Activated CD4-positive, alpha-beta T cell treated with anti-CD3 and anti-CD28 coated beads, Interleukin-2, amount 50 U/mL, for 4 hours (primary cell): ENCODE results near the gene SRL.
"Not testable (repeated sequence)": the region's sequence is repeated elsewhere in the genome, so short reads cannot be mapped to it uniquely, and the experiment has no call there.

Experiments used
- DNase-seq, 2 experiments: peaks; one replicate each; pipeline ENCODE4 v3.0.0-alpha.2; 2020

Gene SRL

DNA sequence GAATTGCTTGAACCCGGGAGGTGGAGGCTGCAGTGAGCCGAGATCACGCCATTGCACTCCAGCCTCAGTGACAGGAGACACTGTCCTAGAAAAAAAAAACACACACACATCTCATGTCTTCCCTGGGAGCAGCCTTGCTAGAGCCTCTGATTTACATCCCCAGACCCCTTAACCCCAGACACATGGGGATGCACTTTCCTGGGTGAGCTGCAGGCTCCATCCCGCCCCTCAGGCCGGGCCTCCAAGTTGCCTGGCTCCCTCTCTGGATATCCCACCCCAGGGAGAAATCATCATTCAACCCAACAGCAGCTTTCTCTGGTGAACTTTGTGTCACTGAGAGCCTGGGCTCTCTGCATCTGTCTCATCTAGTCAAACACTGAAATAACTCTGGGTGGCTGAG, 21.5 kb downstream of the SRL start:
- DNase-seq: no peak

DNA sequence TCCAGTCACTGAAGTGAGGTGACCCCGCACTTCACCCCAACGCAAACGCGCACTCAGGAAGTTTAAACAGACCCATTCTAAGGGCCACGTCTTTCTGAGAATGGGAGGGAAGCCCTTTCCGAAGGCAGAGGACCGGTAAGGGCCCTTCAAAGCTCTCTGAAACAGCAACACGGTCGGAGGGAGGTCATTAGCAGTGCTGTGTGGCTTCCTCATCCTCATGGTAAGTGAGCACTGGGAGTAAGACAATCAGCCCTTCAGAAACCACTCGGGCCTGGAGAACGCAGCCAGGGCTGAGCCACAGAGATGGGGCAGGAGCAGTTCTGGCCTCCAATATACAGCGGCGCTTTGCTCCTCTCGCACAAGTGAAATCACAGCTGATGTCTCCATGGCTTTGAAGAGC, 23.7 kb downstream of the SRL start:
- DNase-seq: no peak

- no peak for DNase-seq
Observed at GRCh38 chr16:4217204-4218131, 24.4 kb downstream of the SRL start.

- DNase-seq: no peak
Observed at GRCh38 chr16:4216596-4216995, 25.3 kb downstream of the SRL start.

DNA sequence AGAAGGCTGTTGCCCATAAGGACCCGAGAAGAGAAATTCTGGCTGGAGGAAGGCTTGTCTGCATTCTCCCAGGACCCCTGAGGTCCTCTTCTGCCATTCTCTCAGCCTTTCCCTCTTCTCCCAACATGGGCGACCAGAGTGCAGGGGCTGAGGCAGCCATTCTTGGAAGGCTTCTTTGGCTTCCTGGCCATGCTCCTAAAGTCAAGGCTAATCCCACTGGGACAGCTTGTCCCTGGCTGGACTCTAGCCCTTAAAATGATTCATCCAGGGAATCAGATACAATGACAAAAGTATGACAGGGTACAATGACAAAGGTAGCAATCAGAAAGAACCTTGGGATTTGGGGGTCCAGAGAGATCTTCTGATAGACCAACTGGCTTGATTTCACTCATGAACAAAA, 26.8 kb downstream of the SRL start:
- no peak for DNase-seq

- DNase-seq: no peak
Observed at GRCh38 chr16:4214215-4214621, 27.7 kb downstream of the SRL start.

DNA sequence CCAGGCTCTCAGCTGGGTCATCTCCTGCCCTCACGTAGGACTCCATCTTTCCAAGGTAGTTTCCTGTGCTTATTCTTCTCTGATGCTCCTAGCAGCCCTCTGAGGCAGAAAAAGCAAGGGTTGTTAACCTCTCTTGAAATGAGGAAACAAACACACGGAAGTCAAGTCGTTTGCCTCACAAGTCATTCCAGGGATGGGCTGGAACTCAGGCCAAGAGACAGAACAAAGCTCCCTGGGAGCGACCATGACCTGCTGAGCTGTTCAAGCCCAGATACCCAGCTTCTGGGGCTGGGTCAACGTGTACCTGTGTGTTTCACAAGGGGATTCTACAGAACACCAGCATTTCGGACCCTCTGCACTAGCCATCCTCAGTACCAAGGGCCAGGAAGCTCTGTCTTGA, 28.1 kb downstream of the SRL start:
- no peak for DNase-seq

DNA sequence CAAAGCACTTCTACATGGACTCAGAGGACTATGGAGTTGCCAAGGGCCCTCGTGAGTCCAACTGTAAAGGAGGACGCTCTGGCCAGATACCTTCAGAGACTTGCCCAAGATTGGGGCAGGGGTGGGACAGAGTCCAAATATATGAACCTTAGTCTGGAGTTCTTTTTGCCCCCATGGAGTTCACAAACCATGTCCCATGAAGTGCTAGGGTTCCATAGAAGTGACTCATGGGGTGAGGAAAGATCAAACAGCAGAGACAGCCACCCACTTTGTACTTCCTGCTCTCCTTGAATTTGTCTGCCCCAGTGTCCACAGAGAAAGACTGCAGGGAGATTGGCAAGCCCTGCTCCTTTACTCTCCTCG, 29.0 kb downstream of the SRL start:
- no peak for DNase-seq

DNA sequence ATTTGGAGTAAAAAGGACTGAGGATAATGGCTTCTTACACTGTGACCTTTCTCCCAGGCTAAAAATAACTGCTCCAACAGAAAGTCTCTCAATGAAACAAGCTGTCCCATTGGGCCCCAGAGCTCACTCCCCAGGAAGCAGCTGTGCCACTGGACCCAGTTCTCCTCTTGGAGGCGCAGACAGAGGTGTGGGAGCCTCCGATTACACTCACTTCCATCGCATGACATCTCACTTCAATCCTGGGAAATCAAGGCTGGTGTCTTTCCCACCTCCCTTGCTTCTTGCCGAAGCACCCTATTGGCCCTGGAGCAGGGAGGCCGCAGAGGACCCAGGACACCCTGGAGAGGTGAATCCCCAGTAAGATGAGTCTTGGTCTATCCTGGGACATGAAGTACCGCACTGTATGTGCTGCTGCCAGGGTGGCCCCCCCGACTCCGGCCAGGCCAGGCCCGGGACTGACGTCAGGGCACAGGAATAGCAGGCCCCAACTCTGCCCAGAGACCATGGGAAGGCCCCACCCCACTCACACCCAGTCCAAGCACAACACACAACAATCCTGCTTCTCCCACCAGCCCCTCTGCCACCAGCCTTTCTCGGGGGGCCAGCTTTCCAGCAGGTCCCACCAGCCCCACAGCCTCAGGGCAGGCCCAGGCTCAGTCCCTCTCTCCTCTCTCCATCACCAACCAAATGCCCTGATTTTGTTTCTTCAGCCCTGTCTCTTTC, 29.5 kb downstream of the SRL start:
- no peak for DNase-seq

GRCh38 chr16:4211445-4212210, 30.3 kb downstream of the SRL start:
- not testable (repeated sequence) for DNase-seq

DNA sequence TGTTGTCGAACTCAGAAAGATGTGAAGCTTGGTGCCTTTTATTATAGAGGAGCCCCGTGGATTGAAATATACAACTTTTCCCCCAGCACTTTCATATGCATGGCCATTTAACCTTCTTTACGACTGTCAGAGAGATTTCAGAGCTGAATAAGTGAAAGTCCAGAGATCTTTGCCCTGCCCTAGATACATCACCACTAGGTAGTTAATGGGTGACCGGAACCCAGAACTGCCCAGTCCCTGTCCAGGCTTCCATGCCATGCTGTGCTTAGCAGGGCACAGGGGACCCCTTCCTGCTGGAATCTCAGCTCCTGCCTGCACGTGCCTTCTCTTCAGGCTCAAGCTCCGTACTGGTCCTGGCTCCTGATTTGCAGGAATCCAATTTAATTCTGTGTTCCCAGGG, 32.2 kb downstream of the SRL start:
- DNase-seq: no peak

DNA sequence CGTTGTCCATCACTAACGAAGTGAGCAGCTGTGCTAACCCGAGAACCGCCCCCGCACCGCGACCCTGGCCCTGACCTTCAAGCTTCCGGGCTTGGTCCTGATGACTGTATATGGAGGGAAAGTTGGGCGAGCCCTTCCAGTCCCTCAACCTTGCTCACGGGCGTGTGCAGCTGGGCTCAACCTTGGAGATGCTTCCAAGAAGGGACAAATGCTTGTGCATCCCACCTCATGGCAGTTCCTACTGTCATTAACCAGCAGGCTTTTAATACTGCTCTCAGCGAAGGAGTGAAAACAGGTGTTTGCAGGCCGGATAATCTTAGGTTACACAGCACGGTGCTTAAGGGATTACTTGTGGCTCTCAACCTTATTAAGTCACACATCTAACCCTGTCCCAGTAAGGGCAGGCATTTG, 33.5 kb downstream of the SRL start:
- no peak for DNase-seq

GRCh38 chr16:4207683-4208340, 34.1 kb downstream of the SRL start:
- no peak for DNase-seq

DNA sequence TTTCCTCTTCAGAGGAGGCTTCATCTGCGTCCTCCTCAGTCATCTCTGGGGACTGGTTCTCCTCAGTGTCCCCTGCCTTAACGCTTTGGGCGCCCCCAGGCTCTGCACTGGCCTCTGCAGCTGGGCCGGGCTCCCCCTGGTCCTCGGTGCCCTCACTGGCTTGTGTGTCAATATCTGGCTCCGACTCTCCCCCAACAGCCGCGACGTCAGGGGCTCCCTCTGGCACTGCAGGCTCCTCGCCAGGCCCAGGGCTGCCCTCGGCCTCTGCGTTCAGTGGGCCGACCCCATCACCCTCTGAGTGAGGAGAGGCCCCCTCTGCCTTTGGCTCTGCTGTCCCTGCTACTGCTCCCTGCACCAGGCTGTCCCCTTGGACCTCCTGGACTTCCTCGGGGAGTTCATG, 34.7 kb downstream of the SRL start:
- DNase-seq: no peak

DNA sequence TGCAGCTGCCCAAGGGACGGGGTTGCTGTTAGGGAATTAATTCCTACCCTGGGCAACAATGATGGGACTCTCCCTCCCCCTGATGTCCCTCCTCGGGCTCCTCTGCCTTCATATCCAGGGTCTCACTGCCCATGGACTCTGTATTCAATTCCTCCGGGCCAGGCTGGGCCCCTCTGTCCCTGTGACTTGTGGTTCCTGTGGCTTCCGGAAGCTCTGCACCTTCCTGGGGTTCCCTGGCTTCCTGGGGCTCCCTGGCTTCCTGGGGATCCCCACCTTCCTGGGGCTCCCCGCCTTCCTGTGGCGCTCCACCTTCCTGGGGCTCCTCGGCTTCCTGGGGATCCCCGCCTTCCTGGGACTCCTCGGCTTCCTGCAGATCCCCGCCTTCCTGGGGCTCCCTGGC, 35.2 kb downstream of the SRL start:
- no peak for DNase-seq

DNA sequence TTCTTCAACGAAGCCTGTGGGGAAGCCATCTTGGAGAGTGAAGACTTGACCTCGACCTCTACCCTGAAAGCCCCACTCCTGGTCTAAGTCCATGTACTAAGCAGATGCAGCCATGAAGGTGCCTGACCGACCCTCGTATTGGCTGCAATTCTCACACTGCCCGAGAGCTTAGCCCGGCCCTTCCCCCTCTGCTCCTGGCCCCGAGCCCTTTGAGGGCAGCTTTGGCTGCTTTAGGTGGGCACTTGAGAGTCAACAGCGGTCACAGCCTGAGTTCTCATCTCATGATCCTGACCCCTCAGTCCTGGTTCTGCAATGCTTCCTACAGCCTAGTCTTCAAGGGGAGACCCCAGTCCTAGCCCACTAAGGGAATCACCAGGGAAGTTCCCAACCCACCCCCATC, 35.9 kb downstream of the SRL start:
- no peak for DNase-seq

GRCh38 chr16:4204521-4204920, 37.4 kb downstream of the SRL start:
- DNase-seq: no peak

DNA sequence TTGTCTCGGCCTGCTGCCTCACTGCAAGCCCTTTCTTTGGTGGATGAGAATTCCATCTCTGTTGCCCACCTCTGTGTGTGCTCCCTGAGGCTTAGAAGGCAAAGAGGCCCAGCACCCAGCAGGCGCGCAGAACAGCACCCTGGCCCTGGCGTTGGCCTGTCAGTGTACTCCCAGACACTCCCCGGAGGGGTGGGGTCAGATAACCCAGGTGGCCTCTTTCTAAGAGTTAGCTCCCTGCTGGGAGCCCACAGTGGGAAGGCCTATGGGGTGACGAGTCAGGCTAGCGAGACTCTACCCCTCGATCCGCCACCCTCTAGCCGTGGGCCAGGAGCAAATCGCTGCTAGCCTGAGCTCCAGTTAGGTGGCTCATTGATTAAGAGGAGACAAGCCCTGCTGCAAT, 38.1 kb downstream of the SRL start:
- no peak for DNase-seq

DNA sequence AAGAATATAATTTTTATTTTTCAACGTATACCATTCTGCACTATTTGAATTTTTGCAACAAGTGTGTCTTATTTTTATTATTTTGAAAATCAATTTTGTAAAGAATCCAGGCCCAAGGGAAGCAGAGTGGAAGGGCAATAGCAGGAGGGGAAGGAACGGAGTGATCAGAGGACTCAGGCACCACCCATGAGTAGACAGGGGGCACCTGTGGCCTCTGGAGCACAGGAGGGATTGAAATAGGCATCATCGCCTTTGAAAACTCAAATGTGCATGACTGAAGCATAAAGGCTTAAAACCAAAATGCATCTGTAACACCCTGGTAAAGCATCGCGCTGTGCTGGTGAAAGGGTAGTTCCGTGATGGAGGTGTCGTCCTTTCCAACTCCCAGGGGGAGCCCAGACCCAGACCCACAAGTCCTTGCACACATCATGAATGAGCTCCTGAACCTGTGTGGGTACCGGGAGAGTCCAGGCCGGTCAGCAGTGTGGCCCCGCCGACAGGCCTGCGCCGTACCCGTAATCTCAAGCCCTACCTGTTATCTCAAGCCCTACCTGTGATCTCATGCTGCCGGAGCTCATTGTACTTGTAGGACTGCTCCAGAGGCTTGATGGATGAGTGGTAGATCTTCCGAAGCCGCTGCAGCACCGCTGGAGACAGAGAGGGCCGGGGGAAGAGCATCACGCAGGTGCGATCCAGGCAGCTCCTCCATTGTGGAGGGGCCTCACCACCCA, 39.1 kb downstream of the SRL start:
- no peak for DNase-seq

DNA sequence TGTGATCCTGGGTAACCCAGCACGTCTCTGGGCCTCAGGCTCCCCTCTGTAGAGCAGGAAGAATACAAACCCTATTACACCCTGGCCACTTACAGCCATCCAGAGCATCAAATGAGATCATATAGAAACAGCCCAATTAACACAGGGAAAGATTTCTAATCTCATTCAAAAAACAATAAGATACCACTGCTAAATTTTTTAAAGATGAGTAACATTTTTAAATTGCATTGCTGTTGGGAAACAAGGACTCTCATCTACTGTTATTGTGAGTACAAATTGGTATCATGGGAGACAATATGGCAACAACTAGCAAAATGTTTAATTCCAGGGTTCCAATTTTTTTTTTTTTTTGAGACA, 41.1 kb downstream of the SRL start:
- DNase-seq: no peak

DNA sequence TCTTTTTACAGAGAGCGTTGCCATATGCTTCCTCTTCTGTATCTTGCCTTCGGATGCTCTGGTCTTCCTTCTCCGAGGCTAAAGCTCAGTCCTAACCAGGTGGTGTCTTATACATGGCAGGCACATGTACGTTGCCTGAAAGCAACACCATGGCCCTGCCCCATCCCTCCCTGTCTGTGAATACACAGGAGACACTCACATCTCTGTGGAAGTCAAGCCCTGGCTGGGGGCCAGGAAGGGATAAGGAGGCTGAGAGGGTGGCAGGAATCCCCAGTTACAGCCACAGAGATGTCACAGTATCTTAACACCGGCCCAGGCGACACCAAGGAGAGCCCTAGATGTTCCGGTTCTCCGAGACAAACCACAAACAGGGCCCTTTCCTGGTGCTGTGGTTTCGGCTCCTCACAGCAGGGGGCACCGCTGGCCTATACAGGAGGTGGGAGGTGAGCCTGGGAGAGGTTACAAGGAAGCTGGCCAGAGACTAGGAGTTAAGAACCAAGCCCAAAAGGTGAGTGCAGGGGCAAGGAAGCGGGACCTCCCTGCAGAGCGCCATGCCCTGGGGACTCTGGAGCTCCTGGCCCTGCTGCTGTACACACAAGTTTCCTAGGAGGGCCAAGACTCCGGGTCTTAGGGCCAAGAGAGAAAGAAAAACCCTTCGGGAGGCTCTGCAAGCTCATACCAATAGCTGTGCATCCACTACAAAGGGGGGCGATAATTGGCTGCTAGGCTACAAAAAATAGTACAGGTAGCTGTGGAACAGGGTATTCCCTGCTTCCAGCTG, 41.7 kb downstream of the SRL start:
- DNase-seq: peak; percentile 9 to 11

GRCh38 chr16:4198816-4199215, 43.1 kb downstream of the SRL start:
- no peak for DNase-seq
